Stimulated activated CD4-positive, alpha-beta T cell treated with anti-CD3 and anti-CD28 coated beads, Interleukin-2, amount 100 ng/mL, for 48 hours (primary cell): ENCODE data around the gene GATAD2B.
"Not testable (repeated sequence)": the region's sequence is repeated elsewhere in the genome, so short reads cannot be mapped to it uniquely, and the experiment has no call there.

ENCODE experiments used
- DNase-seq, 2 donors: peaks; one replicate each; pipeline ENCODE4 v3.0.0-alpha.2; 2020

Gene GATAD2B

GRCh38 chr1:153793973-153794615, 128.7 kb downstream of the GATAD2B start:
- no peak for DNase-seq

GRCh38 chr1:153793261-153793972, 129.4 kb downstream of the GATAD2B start:
- no peak for DNase-seq

GRCh38 chr1:153792631-153793041, 130.1 kb downstream of the GATAD2B start:
- DNase-seq, result no peak

DNA sequence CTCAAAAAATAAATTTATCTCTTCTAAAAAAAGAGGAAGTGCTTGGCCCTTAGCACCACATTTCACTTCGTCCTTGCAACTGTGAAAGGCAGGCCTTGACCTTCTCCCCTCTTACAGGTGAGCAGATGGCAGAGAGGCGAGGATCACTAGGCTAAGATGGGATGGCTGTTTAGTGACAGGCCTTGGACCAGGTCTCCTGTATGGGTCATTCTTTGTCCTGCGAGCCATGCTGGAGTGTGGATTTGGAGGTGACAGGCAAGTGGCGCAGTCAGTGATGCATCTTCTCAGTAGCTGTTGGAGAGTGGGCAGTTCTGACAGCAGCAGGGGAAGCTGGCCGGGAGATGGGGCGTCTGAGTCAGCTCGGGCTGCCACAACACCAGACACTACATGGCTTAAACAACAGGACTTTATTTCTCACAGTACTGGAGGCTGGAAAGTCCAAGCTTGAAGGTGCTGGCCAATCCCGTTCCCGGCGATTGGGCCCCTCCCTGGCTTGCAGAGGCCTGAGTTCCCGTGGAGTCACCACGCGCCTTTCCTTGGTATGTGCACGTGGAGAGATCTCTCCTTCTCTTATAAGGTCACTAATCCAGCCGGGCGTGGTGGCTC, 131.0 kb downstream of the GATAD2B start:
- DNase-seq, result no peak

GRCh38 chr1:153790966-153791647, 131.7 kb downstream of the GATAD2B start:
- no peak for DNase-seq

GRCh38 chr1:153790313-153790965, 132.3 kb downstream of the GATAD2B start:
- DNase-seq, result no peak

GRCh38 chr1:153789478-153790034, 133.2 kb downstream of the GATAD2B start:
- DNase-seq, result no peak

- DNase-seq, result no peak
Measured at GRCh38 chr1:153786038-153786790, 136.6 kb downstream of the GATAD2B start.

- DNase-seq, result peak; percentile 90 to 94
Measured at GRCh38 chr1:153783233-153784190, 139.3 kb downstream of the GATAD2B start.

DNA sequence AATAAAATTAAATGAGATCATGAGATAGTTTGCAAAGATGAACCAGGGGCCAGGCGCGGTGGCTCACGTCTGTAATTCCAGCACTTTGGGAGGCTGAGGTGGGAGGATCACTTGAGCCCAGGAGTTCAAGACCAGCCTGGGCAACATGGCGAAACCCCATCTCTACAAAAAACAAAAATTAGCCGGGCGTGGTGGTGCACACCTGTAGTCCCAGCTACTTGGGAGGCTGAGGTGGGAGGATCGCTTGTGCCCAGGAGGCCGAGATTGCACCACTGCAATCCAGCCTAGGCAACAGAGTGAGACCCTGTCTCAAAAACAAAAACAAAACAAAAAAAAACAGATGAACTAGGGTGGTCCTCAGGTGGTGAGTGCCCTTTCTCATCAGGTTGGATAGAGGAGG, 140.1 kb downstream of the GATAD2B start:
- DNase-seq, result not testable (repeated sequence)

- DNase-seq, result no peak
Measured at GRCh38 chr1:153780551-153780950, 142.2 kb downstream of the GATAD2B start.

- no peak for DNase-seq
Measured at GRCh38 chr1:153779781-153780541, 142.8 kb downstream of the GATAD2B start.

GRCh38 chr1:153778824-153779519, 143.8 kb downstream of the GATAD2B start:
- DNase-seq, result no peak

GRCh38 chr1:153778051-153778823, 144.5 kb downstream of the GATAD2B start:
- DNase-seq, result no peak

- no peak for DNase-seq
Measured at GRCh38 chr1:153777648-153778047, 145.1 kb downstream of the GATAD2B start.

GRCh38 chr1:153776845-153777370, 145.9 kb downstream of the GATAD2B start:
- DNase-seq, result no peak

GRCh38 chr1:153776352-153776751, 146.4 kb downstream of the GATAD2B start:
- DNase-seq, result no peak
